SK-N-SH treated with all-trans-retinoic acid at 6 μM for 48 hours (cell line): ENCODE measurements around the gene MRPL51.
A peak's percentile ranks its signal among the peaks of the same experiment; 100 is the strongest.

Experiments
- ATAC-seq: fragments of 200-7000 bp; cut with Tn5 transposase; 3 replicates; pipeline ENCODE4 v1.9.1; 2020; ENCODE audit warnings: mild to moderate bottlenecking, moderate library complexity
- ARNTL ChIP-seq: fragments of 450-650 bp; formaldehyde crosslinking; IDR thresholded peaks from 2 replicates; pipeline ENCODE4 v1.5.0; 2020; ENCODE audit warnings: low read depth, mild to moderate bottlenecking, moderate library complexity, borderline replicate concordance
- BACH2 ChIP-seq: fragments of 250-450 bp; sonication (Bioruptor Pico); IDR thresholded peaks from 2 replicates; pipeline ENCODE4 v1.9.0; 2021; ENCODE audit warnings: mild to moderate bottlenecking, borderline replicate concordance
- CREB5 ChIP-seq: fragments of 250-450 bp; sonication (Bioruptor Pico); IDR thresholded peaks from 2 replicates; pipeline ENCODE4 v1.5.1; 2020; ENCODE audit warnings: low read depth, mild to moderate bottlenecking, moderate library complexity
- CSDC2 ChIP-seq: fragments of 250-450 bp; sonication (Bioruptor Pico); IDR thresholded peaks from 2 replicates; pipeline ENCODE4 v1.5.0; 2020; ENCODE audit warnings: mild to moderate bottlenecking, moderate library complexity
- CSRNP3 ChIP-seq: fragments of 250-450 bp; sonication (Bioruptor Pico); IDR thresholded peaks from 2 replicates; pipeline ENCODE4 v1.5.1; 2021; ENCODE audit warnings: mild to moderate bottlenecking, moderate library complexity
- ESRRG ChIP-seq: fragments of 250-450 bp; sonication (Bioruptor Pico); IDR thresholded peaks from 2 replicates; pipeline ENCODE4 v1.6.1; 2021; ENCODE audit warnings: mild to moderate bottlenecking
- GLIS3 ChIP-seq: fragments of 250-450 bp; sonication (Bioruptor Pico); IDR thresholded peaks from 2 replicates; pipeline ENCODE4 v1.5.0; 2020; ENCODE audit warnings: mild to moderate bottlenecking, moderate library complexity
- ISL1 ChIP-seq: fragments of 250-450 bp; sonication (Bioruptor Pico); IDR thresholded peaks from 2 replicates; pipeline ENCODE4 v2.1.2; 2022; ENCODE audit warnings: mild to moderate bottlenecking, moderate library complexity
- OSR1 ChIP-seq: fragments of 250-450 bp; sonication (Bioruptor Pico); IDR thresholded peaks from 2 replicates; pipeline ENCODE4 v1.8.0; 2022; ENCODE audit warnings: moderate library complexity, mild to moderate bottlenecking, inconsistent platforms
- PATZ1 ChIP-seq: fragments of 250-450 bp; sonication (Bioruptor Pico); IDR thresholded peaks from 2 replicates; pipeline ENCODE4 v1.8.0; 2020; ENCODE audit warnings: mild to moderate bottlenecking, moderate library complexity, borderline replicate concordance
- PPARA ChIP-seq: fragments of 250-450 bp; sonication (Bioruptor Pico); IDR thresholded peaks from 2 replicates; pipeline ENCODE4 v1.5.0; 2020; ENCODE audit warnings: mild to moderate bottlenecking, borderline replicate concordance
- RARB ChIP-seq: fragments of 250-450 bp; sonication (Bioruptor Pico); IDR thresholded peaks from 2 replicates; pipeline ENCODE4 v1.8.0; 2021; ENCODE audit warnings: mild to moderate bottlenecking, moderate library complexity
- SNAI2 ChIP-seq: fragments of 250-450 bp; sonication (Bioruptor Pico); IDR thresholded peaks from 2 replicates; pipeline ENCODE4 v1.5.0; 2020; ENCODE audit warnings: mild to moderate bottlenecking, moderate library complexity
- TCF4 ChIP-seq: fragments of 250-450 bp; sonication (Bioruptor Pico); IDR thresholded peaks from 2 replicates; pipeline ENCODE4 v1.8.0; 2021; ENCODE audit warnings: mild to moderate bottlenecking, moderate library complexity, borderline replicate concordance
- TOX ChIP-seq: fragments of 250-450 bp; sonication (Bioruptor Pico); IDR thresholded peaks from 2 replicates; pipeline ENCODE4 v1.8.0; 2021; ENCODE audit warnings: mild to moderate bottlenecking, moderate library complexity, borderline replicate concordance
- TSHZ2 ChIP-seq: fragments of 250-450 bp; sonication (Bioruptor Pico); IDR thresholded peaks from 2 replicates; pipeline ENCODE4 v1.5.0; 2020; ENCODE audit warnings: mild to moderate bottlenecking, moderate library complexity
- ZC3H10 ChIP-seq: fragments of 250-450 bp; sonication (Bioruptor Pico); IDR thresholded peaks from 2 replicates; pipeline ENCODE4 v1.5.1; 2021; ENCODE audit warnings: mild to moderate bottlenecking, moderate library complexity
- ZFP3 ChIP-seq: fragments of 250-450 bp; sonication (Bioruptor Pico); IDR thresholded peaks from 2 replicates; pipeline ENCODE4 v1.5.0; 2020; ENCODE audit warnings: mild to moderate bottlenecking, moderate library complexity
- ZFP30 ChIP-seq: fragments of 450-650 bp; formaldehyde crosslinking; IDR thresholded peaks from 2 replicates; pipeline ENCODE4 v1.5.0; 2022; ENCODE audit warnings: mild to moderate bottlenecking, moderate library complexity
- ZNF565 ChIP-seq: fragments of 450-650 bp; formaldehyde crosslinking; conservative IDR thresholded peaks from 2 replicates; pipeline ENCODE4 v1.5.0; 2020; ENCODE audit warnings: low read depth, mild to moderate bottlenecking, moderate library complexity
- ZNF70 ChIP-seq: fragments of 450-650 bp; formaldehyde crosslinking; IDR thresholded peaks from 2 replicates; pipeline ENCODE4 v1.5.0; 2020; ENCODE audit warnings: mild to moderate bottlenecking, moderate library complexity
- ZNF8 ChIP-seq: fragments of 450-650 bp; formaldehyde crosslinking; IDR thresholded peaks from 2 replicates; pipeline ENCODE4 v1.5.0; 2020; ENCODE audit warnings: mild to moderate bottlenecking, moderate library complexity

MRPL51 gene

GRCh38 chr12:6471989-6472360 lies 21.1 kb downstream of the MRPL51 start:
- TF ChIP-seq SNAI2 (CRISPR knock-in tag) (no peak), ZC3H10 (CRISPR knock-in tag) (no peak), OSR1 (CRISPR knock-in tag) (no peak), CSDC2 (CRISPR knock-in tag) (no peak), ZNF8 (CRISPR knock-in tag) (no peak), TSHZ2 (no peak), ZFP30 (CRISPR knock-in tag) (no peak), ZFP3 (CRISPR knock-in tag) (no peak), ARNTL (CRISPR knock-in tag) (no peak), GLIS3 (no peak), TCF4 (CRISPR knock-in tag) (no peak), PPARA (no peak), ISL1 (no peak), TOX (no peak), ZNF565 (CRISPR knock-in tag) (no peak), BACH2 (CRISPR knock-in tag) (no peak), CSRNP3 (CRISPR knock-in tag) (no peak), ZNF70 (CRISPR knock-in tag) (no peak), RARB (no peak)
- ATAC-seq = no peak

GRCh38 chr12:6470375-6471163 lies 22.5 kb downstream of the MRPL51 start, which contains the start of gene VAMP1:
TSS of gene VAMP1 (minus strand) at chr12:6470677. CDS start at chr12:6470531, 146 bp downstream.
- ATAC-seq = peak; percentile 96
- no peak for TF ChIP-seq CSRNP3 (CRISPR knock-in tag)
- TF ChIP-seq ZNF8 (CRISPR knock-in tag) = no peak
- TF ChIP-seq CREB5 (CRISPR knock-in tag) = no peak
- TF ChIP-seq ZFP30 (CRISPR knock-in tag) = no peak
- TF ChIP-seq TOX = 0 out of 2 replicates have a peak, but pooled peaks have one; percentile 9
- TF ChIP-seq ESRRG (CRISPR knock-in tag) = no peak
- no peak for TF ChIP-seq SNAI2 (CRISPR knock-in tag)
- no peak for TF ChIP-seq CSDC2 (CRISPR knock-in tag)
- TF ChIP-seq GLIS3 = no peak
- peak; percentile 43; the same call in 1 of the 2 replicates for TF ChIP-seq PATZ1 (CRISPR knock-in tag)
- TF ChIP-seq TSHZ2 = no peak
- TF ChIP-seq OSR1 (CRISPR knock-in tag) = no peak
- TF ChIP-seq, all 23 proteins: peak for 2
